T-helper 9 cell (primary cell): ENCODE measurements around the gene ATP9B.

Experiments used
- DNase-seq: peaks from one replicate; pipeline ENCODE4 v3.0.0-alpha.2; 2020

The ATP9B gene

GRCh38 chr18:79421275-79421857 lies 352.2 kb downstream of the ATP9B start:
- DNase-seq = no peak

GRCh38 chr18:79422022-79422782 lies 353.0 kb downstream of the ATP9B start:
- no peak for DNase-seq

GRCh38 chr18:79422783-79423165 lies 353.6 kb downstream of the ATP9B start:
- no peak for DNase-seq

- no peak for DNase-seq
These were observed 354.2 kb downstream of the ATP9B start for GRCh38 chr18:79423211-79424007.

- DNase-seq = no peak
These were observed 354.9 kb downstream of the ATP9B start for GRCh38 chr18:79424008-79424565.

DNA sequence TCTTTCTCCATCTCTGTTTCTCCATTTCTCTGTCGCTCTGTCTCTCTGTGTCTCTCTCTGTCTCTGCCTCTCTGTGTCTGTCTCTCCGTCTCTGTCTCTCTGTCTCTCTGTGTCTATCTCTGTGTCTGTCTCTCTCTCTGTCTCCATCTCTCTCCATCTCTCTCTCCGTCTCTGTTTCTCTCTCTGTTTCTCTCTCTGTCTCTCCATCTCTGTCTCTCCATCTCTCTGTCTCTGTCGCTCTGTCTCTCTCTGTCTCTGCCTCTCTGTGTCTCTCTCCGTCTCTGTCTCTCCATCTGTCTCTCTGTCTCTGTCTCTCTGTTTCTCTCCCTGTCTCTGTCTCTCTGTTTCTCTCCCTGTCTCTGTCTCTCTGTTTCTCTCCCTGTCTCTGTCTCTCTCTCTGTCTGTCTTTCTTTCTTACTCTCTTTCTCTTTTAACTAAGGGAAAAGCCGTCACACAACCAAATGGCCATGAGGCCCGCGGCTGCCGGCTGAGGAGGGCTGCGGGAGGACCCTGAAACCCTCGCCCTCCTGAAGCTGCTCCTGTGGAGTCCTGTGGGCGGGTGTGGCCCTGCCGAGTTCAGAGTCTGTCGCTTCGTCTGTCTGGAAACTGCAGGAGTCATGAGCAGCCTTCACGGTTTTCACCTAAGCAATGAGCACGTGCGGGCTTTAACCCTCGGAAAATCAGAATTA lies 355.8 kb downstream of the ATP9B start:
- DNase-seq = no peak

DNA sequence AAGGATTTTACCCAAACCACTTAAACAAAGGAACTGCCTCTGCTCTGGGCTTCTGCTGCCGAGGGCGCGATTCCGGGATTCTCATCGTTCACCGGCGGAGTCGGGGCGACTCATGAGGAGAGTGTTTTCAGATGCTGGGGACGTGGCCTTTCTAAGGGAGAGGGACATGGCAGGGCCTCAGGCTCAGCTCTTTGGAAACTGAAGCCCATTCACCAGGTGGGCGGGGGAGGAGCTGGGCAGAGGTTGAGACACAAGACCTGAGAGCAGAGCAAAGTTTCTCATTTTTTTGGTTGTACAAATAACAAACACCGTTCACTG lies 356.3 kb downstream of the ATP9B start:
- no peak for DNase-seq

GRCh38 chr18:79426376-79427300 lies 357.4 kb downstream of the ATP9B start:
- DNase-seq = no peak

DNA sequence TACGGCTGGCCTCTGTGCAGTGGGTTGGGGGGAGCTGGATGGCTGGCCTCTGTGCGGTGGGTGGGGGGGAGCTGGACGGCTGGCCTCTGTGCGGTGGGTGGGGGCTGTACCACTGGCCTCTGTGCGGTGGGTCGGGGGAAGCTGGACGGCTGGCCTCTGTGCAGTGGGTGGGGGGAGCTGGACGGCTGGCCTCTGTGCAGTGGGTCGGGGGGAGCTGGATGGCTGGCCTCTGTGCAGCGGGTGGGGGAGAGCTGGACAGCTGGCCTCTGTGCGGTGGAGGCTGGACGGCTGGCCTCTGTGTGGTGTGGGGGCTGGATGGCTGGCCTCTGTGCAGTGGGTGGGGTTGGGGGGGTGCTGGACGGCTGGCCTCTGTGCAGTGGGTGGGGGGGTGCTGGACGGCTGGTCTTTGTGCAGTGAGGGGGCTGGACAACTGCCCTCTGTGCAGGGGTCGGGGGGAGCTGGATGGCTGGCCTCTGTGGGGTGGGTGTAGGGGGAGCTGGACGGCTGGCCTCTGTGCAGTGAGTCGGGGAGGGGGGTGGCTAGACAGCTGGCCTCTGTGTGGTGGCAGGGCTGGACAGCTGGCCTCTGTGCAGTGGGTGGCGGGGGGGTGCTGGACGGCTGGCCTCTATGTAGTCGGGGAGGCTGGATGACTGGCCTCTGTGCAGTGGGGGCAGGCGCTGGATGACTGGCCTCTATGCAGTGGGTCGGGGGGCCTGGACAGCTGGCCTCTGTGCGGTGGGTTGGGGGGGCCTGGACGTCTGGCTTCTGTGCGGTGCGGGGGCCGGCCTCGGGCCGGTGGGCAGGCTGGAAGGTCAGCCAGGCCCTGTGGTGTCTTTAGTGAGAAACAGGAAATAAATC lies 358.4 kb downstream of the ATP9B start:
- DNase-seq = no peak
